Muscle of leg (tissue), 11 donors: Measurements from ENCODE around the gene DNAJB13. TPM values are rescaled to one million over a fixed set of nuclear protein-coding genes. Genes with fewer than 3 reads are reported as not detected.

ENCODE experiments used
- DNase-seq: peaks from one replicate; pipeline ENCODE4 v3.0.0; 2013
- H3K27ac ChIP-seq: one replicate; pipeline ENCODE4 v1.5.1; 2013; ENCODE audit warnings: mild to moderate bottlenecking, low read length, control low read depth
- H3K27me3 ChIP-seq: one replicate; pipeline ENCODE4 v1.6.1; 2013; ENCODE audit warnings: low read length; ENCODE audit not compliant: control insufficient read depth, insufficient read depth
- H3K36me3 ChIP-seq: one replicate; pipeline ENCODE4 v1.6.1; 2013; ENCODE audit warnings: low read length; ENCODE audit not compliant: control insufficient read depth, insufficient read depth
- H3K4me1 ChIP-seq: one replicate; pipeline ENCODE4 v1.6.1; 2013; ENCODE audit warnings: low read length; ENCODE audit not compliant: control insufficient read depth, insufficient read depth
- H3K4me3 ChIP-seq: one replicate; pipeline ENCODE4 v1.5.1; 2013; ENCODE audit warnings: low read length, control low read depth
- H3K9me3 ChIP-seq: replicated peaks from 2 replicates; pipeline ENCODE4 v1.6.1; 2013; ENCODE audit warnings: low read depth, low read length; ENCODE audit not compliant: control insufficient read depth
- WGBS: methylation state at CpG from one replicate; pipeline ENCODE4 v1.1.5; 2013; ENCODE audit warnings: missing lambda C conversion rate; ENCODE audit not compliant: insufficient coverage; 5-methylcytosine and 5-hydroxymethylcytosine counted together
- polyA plus RNA-seq, 8 donors: library from polyadenylated mRNA; unstranded; fragments of 120-200 nt; gene quantifications; one replicate each; pipeline versions ENCODE4 v1.2.1 to v1.2.3, GENCODE V29; 2013; ENCODE audit warnings: inconsistent platforms in 1 of 8, low replicate concordance in 1 of 8; ENCODE audit not compliant: insufficient read length in 8 of 8, insufficient read depth in 1 of 8
- total RNA-seq: library from RNA; stranded (reverse); fragments of 120-200 nt; gene quantifications from one replicate; pipeline ENCODE4 v1.2.4, GENCODE V29; 2013

The DNAJB13 gene
- total and polyA plus RNA-seq, 9 donors = 0.18 to 0.80 (median 0.38) TPM

GRCh38 chr11:73997120-73997770 lies 46.4 kb downstream of the DNAJB13 start:
- no peak overlapping the region for H3K27ac ChIP-seq
- H3K27me3 ChIP-seq = no peaks in the 10 kb centered on the region
- no peaks in the 10 kb centered on the region for H3K9me3 ChIP-seq
- no peak for DNase-seq
- H3K4me1 ChIP-seq = peaks cover 2% of the 10 kb centered on the region
- H3K4me3 ChIP-seq = no peak overlapping the region
- H3K36me3 ChIP-seq = peaks cover 18% of the 10 kb centered on the region
- 70% methylated on average over 5 of the region's 6 CpGs for WGBS

- Histone ChIP-seq H3K4me3 (no peak overlapping the region), H3K27me3 (no peaks in the 10 kb centered on the region), H3K27ac (no peak overlapping the region), H3K4me1 (peaks cover 2% of the 10 kb centered on the region), H3K9me3 (no peaks in the 10 kb centered on the region), H3K36me3 (peaks cover 35% of the 10 kb centered on the region)
- WGBS = 83% methylated on average over 2 of the region's 13 CpGs
- DNase-seq = no peak
Measured at GRCh38 chr11:73998846-73999575, 48.2 kb downstream of the DNAJB13 start.

GRCh38 chr11:73999581-74000306 lies 48.9 kb downstream of the DNAJB13 start:
- Histone ChIP-seq H3K27ac (no peak overlapping the region), H3K9me3 (no peaks in the 10 kb centered on the region), H3K4me1 (peaks cover 5% of the 10 kb centered on the region), H3K36me3 (peaks cover 39% of the 10 kb centered on the region), H3K4me3 (no peak overlapping the region), H3K27me3 (no peaks in the 10 kb centered on the region)
- 86% methylated on average over 2 of the region's 8 CpGs for WGBS
- no peak for DNase-seq

GRCh38 chr11:74000307-74001133 lies 49.7 kb downstream of the DNAJB13 start:
- DNase-seq = no peak
- H3K27me3 ChIP-seq = no peaks in the 10 kb centered on the region
- H3K4me1 ChIP-seq = peaks cover 7% of the 10 kb centered on the region
- 71% methylated on average over 5 of the region's 14 CpGs for WGBS
- H3K4me3 ChIP-seq = no peak overlapping the region
- H3K36me3 ChIP-seq = peaks cover 44% of the 10 kb centered on the region
- H3K27ac ChIP-seq = no peak overlapping the region
- H3K9me3 ChIP-seq = no peaks in the 10 kb centered on the region

GRCh38 chr11:74001822-74002286 lies 51.0 kb downstream of the DNAJB13 start:
- Histone ChIP-seq H3K27ac (no peak overlapping the region), H3K4me1 (peaks cover 7% of the 10 kb centered on the region), H3K27me3 (no peaks in the 10 kb centered on the region), H3K4me3 (no peak overlapping the region), H3K36me3 (peaks cover 51% of the 10 kb centered on the region), H3K9me3 (no peaks in the 10 kb centered on the region)
- 64% methylated on average over 7 of the region's 7 CpGs for WGBS
- DNase-seq = no peak

- Histone ChIP-seq H3K4me1 (peaks cover 7% of the 10 kb centered on the region), H3K4me3 (no peak overlapping the region), H3K9me3 (no peaks in the 10 kb centered on the region), H3K27me3 (no peaks in the 10 kb centered on the region), H3K36me3 (peaks cover 51% of the 10 kb centered on the region), H3K27ac (no peak overlapping the region)
- DNase-seq = no peak
- 92% methylated on average over 2 of the region's 4 CpGs for WGBS
Measured at GRCh38 chr11:74002832-74003231, 52.0 kb downstream of the DNAJB13 start.

- peaks cover 51% of the 10 kb centered on the region for H3K36me3 ChIP-seq
- 100% methylated on average over 3 of the region's 6 CpGs for WGBS
Measured at GRCh38 chr11:74004046-74004695, 53.3 kb downstream of the DNAJB13 start.

GRCh38 chr11:74004759-74005615 lies 54.2 kb downstream of the DNAJB13 start:
- Histone ChIP-seq H3K4me1 (peaks cover 18% of the 10 kb centered on the region), H3K27ac (no peak overlapping the region), H3K36me3 (peaks cover 51% of the 10 kb centered on the region), H3K4me3 (no peak overlapping the region), H3K9me3 (no peaks in the 10 kb centered on the region), H3K27me3 (no peaks in the 10 kb centered on the region)
- WGBS = 45% methylated on average over 10 of the region's 11 CpGs
- no peak for DNase-seq

More at GRCh38 chr11:74004046-74004695, 53.3 kb downstream of the DNAJB13 start:
- Histone ChIP-seq H3K4me3 (no peak overlapping the region), H3K27me3 (no peaks in the 10 kb centered on the region), H3K27ac (no peak overlapping the region), H3K4me1 (peaks cover 17% of the 10 kb centered on the region), H3K9me3 (no peaks in the 10 kb centered on the region)
- no peak for DNase-seq
